OCI-LY3 (cell line): ENCODE results near the gene PLP2.
A peak's percentile ranks its signal among the peaks of the same experiment; 100 is the strongest.

ENCODE experiments used
- H2AFZ ChIP-seq: fragments of 200-600, 300-600 bp; shearing (Covaris generic); 2 replicates; pipeline ENCODE4 v1.6.0; 2014; ENCODE audit warnings: antibody characterized with exemption, low read depth, low read length
- H3K27ac ChIP-seq: fragments of 200-600, 300-600 bp; sonication (generic); 2 replicates; pipeline ENCODE4 v1.5.1; 2014; ENCODE audit warnings: mild to moderate bottlenecking, low read length, moderate library complexity, mixed read lengths
- H3K27me3 ChIP-seq: fragments of 200-600, 300-600 bp; sonication (generic); 2 replicates; pipeline ENCODE4 v1.6.1; 2014; ENCODE audit warnings: low read depth, low read length, mixed read lengths
- H3K36me3 ChIP-seq: fragments of 200-600, 300-600 bp; sonication (generic); replicated peaks from 2 replicates; pipeline ENCODE3; 2014; ENCODE audit warnings: low read depth, low read length, mixed read lengths
- H3K4me1 ChIP-seq: fragments of 300-600, 200-600 bp; sonication (generic); 2 replicates; pipeline ENCODE4 v1.6.1; 2014; ENCODE audit warnings: low read length, mixed read lengths
- H3K4me2 ChIP-seq: fragments of 200-600, 300-600 bp; sonication (generic); 2 replicates; pipeline ENCODE4 v1.6.1; 2014; ENCODE audit warnings: low read length, mixed read lengths
- H3K4me3 ChIP-seq: fragments of 300-600, 200-600 bp; sonication (generic); 2 replicates; pipeline ENCODE4 v1.5.1; 2014; ENCODE audit warnings: antibody characterized with exemption, mild to moderate bottlenecking, low read length, moderate library complexity
- H3K79me2 ChIP-seq: fragments of 300-600, 200-600 bp; shearing (Covaris generic); 2 replicates; pipeline ENCODE4 v1.6.1; 2014; ENCODE audit warnings: mild to moderate bottlenecking, low read length, mixed read lengths
- H3K9ac ChIP-seq: fragments of 300-600, 200-600 bp; shearing (Covaris generic); 2 replicates; pipeline ENCODE4 v1.6.0; 2014; ENCODE audit warnings: mild to moderate bottlenecking, low read length, moderate library complexity
- H3K9me3 ChIP-seq: fragments of 200-600, 300-600 bp; shearing (Covaris generic); 2 replicates; pipeline ENCODE4 v1.6.1; 2014; ENCODE audit warnings: low read length, mixed read lengths; ENCODE audit not compliant: insufficient read depth
- H4K20me1 ChIP-seq: fragments of 200-600, 300-600 bp; sonication (generic); 2 replicates; pipeline ENCODE4 v1.6.1; 2016; ENCODE audit warnings: low read length, mixed read lengths; ENCODE audit not compliant: insufficient read depth
- CTCF ChIP-seq: fragments of 200-600, 300-600 bp; sonication (generic); IDR thresholded peaks from 2 replicates; pipeline ENCODE4 v1.5.1; 2014; ENCODE audit warnings: antibody characterized with exemption, low read length, low read depth
- EZH2phosphoT487 ChIP-seq: fragments of 200-600 bp; shearing (Covaris generic); IDR thresholded peaks from 2 replicates; pipeline ENCODE4 v1.6.1; 2018; ENCODE audit warnings: antibody characterized with exemption, mixed run types, low read depth

The PLP2 gene

GRCh38 chrX:49155243-49155899 is 16.3 kb upstream of the PLP2 start:
- Histone ChIP-seq H3K9ac (peak overlapping the region; percentile 99), H2AFZ (no peak overlapping the region), H4K20me1 (no peaks in the 10 kb centered on the region), H3K27ac (0 out of 2 replicates have a peak overlapping the region, but pooled peaks have one; percentile 81), H3K4me2 (peak overlapping the region; percentile 94), H3K36me3 (no peaks in the 10 kb centered on the region), H3K9me3 (no peaks in the 10 kb centered on the region), H3K27me3 (no peaks in the 10 kb centered on the region), H3K79me2 (no peaks in the 10 kb centered on the region), H3K4me3 (peak overlapping the region; percentile 99), H3K4me1 (peaks cover 6% of the 10 kb centered on the region; the same call in 1 of the 2 replicates)
- TF ChIP-seq EZH2phosphoT487, result no peak
- TF ChIP-seq CTCF, result no peak

- Histone ChIP-seq H2AFZ (peak overlapping the region; percentile 84), H4K20me1 (no peaks in the 10 kb centered on the region), H3K27me3 (no peaks in the 10 kb centered on the region), H3K9ac (peak overlapping the region; percentile 99), H3K4me1 (peaks cover 6% of the 10 kb centered on the region; the same call in 1 of the 2 replicates), H3K79me2 (no peaks in the 10 kb centered on the region), H3K36me3 (no peaks in the 10 kb centered on the region), H3K9me3 (no peaks in the 10 kb centered on the region), H3K4me2 (peak overlapping the region; percentile 94), H3K27ac (peak overlapping the region; percentile 81), H3K4me3 (peak overlapping the region; percentile 99)
- no peak for TF ChIP-seq EZH2phosphoT487
- peak; percentile 65 for TF ChIP-seq CTCF
These were observed 15.5 kb upstream of the PLP2 start for GRCh38 chrX:49155900-49156837.

GRCh38 chrX:49157194-49157593 is 14.5 kb upstream of the PLP2 start:
- Histone ChIP-seq H3K79me2 (no peaks in the 10 kb centered on the region), H3K9ac (no peak overlapping the region), H4K20me1 (no peaks in the 10 kb centered on the region), H3K4me2 (no peak overlapping the region), H3K27me3 (no peaks in the 10 kb centered on the region), H2AFZ (no peak overlapping the region), H3K36me3 (no peaks in the 10 kb centered on the region), H3K27ac (no peak overlapping the region), H3K4me1 (peaks cover 6% of the 10 kb centered on the region; the same call in 1 of the 2 replicates), H3K4me3 (no peak overlapping the region), H3K9me3 (no peaks in the 10 kb centered on the region)
- TF ChIP-seq EZH2phosphoT487 (no peak), CTCF (no peak)

GRCh38 chrX:49160908-49161307 is 10.8 kb upstream of the PLP2 start:
- TF ChIP-seq CTCF, result no peak
- TF ChIP-seq EZH2phosphoT487, result no peak
- Histone ChIP-seq H3K9ac (no peak overlapping the region), H3K4me1 (peaks cover 4% of the 10 kb centered on the region; the same call in 1 of the 2 replicates), H2AFZ (no peak overlapping the region), H4K20me1 (no peaks in the 10 kb centered on the region), H3K27me3 (no peaks in the 10 kb centered on the region), H3K27ac (no peak overlapping the region), H3K4me3 (no peak overlapping the region), H3K36me3 (no peaks in the 10 kb centered on the region), H3K9me3 (no peaks in the 10 kb centered on the region), H3K79me2 (no peaks in the 10 kb centered on the region), H3K4me2 (no peak overlapping the region)
